Measurements from ENCODE around the gene SYK. TPM values are rescaled to one million over a fixed set of nuclear protein-coding genes. Genes with fewer than 3 reads are reported as not detected.

SYK gene
- total RNA-seq, 1 donor from 2014 or later = 0.36 TPM

GRCh38 chr9:90880066-90880465 is 78.4 kb downstream of the SYK start:
- peaks cover 2% of the 10 kb centered on the region for H3K27me3 Mint-ChIP-seq (ENCODE audit: unreplicated experiment)
- no peaks in the 10 kb centered on the region for H3K9me3 Mint-ChIP-seq (ENCODE audit: unreplicated experiment)
- no peak overlapping the region for H3K27ac Mint-ChIP-seq (ENCODE audit: unreplicated experiment)
- H3K4me1 Mint-ChIP-seq (ENCODE audit: unreplicated experiment) = no peaks in the 10 kb centered on the region
- no peak for DNase-seq (ENCODE audit: low spot score)
- no peak overlapping the region for H3K4me3 Mint-ChIP-seq (ENCODE audit: unreplicated experiment)
- no peak for TF ChIP-seq CTCF (IDR thresholded peaks at IDR 0.05; ENCODE audit: unreplicated experiment)
- no peaks in the 10 kb centered on the region for H3K36me3 Mint-ChIP-seq (ENCODE audit: low read depth, unreplicated experiment)

GRCh38 chr9:90880669-90881068 is 79.0 kb downstream of the SYK start:
- H3K9me3 Mint-ChIP-seq (ENCODE audit: unreplicated experiment) = no peaks in the 10 kb centered on the region
- no peaks in the 10 kb centered on the region for H3K4me1 Mint-ChIP-seq (ENCODE audit: unreplicated experiment)
- H3K27me3 Mint-ChIP-seq (ENCODE audit: unreplicated experiment) = peaks cover 2% of the 10 kb centered on the region
- no peak overlapping the region for H3K27ac Mint-ChIP-seq (ENCODE audit: unreplicated experiment)
- H3K36me3 Mint-ChIP-seq (ENCODE audit: low read depth, unreplicated experiment) = no peaks in the 10 kb centered on the region
- TF ChIP-seq CTCF (IDR thresholded peaks at IDR 0.05; ENCODE audit: unreplicated experiment) = no peak
- no peak overlapping the region for H3K4me3 Mint-ChIP-seq (ENCODE audit: unreplicated experiment)
- DNase-seq (ENCODE audit: low spot score) = no peak

GRCh38 chr9:90881648-90882047 is 80.0 kb downstream of the SYK start:
- Mint-ChIP-seq H3K27ac (ENCODE audit: unreplicated experiment) (no peak overlapping the region), H3K36me3 (ENCODE audit: low read depth, unreplicated experiment) (no peaks in the 10 kb centered on the region), H3K4me3 (ENCODE audit: unreplicated experiment) (no peak overlapping the region), H3K9me3 (ENCODE audit: unreplicated experiment) (no peaks in the 10 kb centered on the region), H3K4me1 (ENCODE audit: unreplicated experiment) (no peaks in the 10 kb centered on the region), H3K27me3 (ENCODE audit: unreplicated experiment) (peaks cover 2% of the 10 kb centered on the region)
- no peak for DNase-seq (ENCODE audit: low spot score)
- no peak for TF ChIP-seq CTCF (IDR thresholded peaks at IDR 0.05; ENCODE audit: unreplicated experiment)

- no peak for TF ChIP-seq CTCF (IDR thresholded peaks at IDR 0.05; ENCODE audit: unreplicated experiment)
- Mint-ChIP-seq H3K9me3 (ENCODE audit: unreplicated experiment) (no peaks in the 10 kb centered on the region), H3K4me3 (ENCODE audit: unreplicated experiment) (no peak overlapping the region), H3K36me3 (ENCODE audit: low read depth, unreplicated experiment) (no peaks in the 10 kb centered on the region), H3K27me3 (ENCODE audit: unreplicated experiment) (peaks cover 2% of the 10 kb centered on the region), H3K4me1 (ENCODE audit: unreplicated experiment) (no peaks in the 10 kb centered on the region), H3K27ac (ENCODE audit: unreplicated experiment) (no peak overlapping the region)
- DNase-seq (ENCODE audit: low spot score) = no peak
These were observed 81.5 kb downstream of the SYK start for GRCh38 chr9:90882991-90883600.

DNA sequence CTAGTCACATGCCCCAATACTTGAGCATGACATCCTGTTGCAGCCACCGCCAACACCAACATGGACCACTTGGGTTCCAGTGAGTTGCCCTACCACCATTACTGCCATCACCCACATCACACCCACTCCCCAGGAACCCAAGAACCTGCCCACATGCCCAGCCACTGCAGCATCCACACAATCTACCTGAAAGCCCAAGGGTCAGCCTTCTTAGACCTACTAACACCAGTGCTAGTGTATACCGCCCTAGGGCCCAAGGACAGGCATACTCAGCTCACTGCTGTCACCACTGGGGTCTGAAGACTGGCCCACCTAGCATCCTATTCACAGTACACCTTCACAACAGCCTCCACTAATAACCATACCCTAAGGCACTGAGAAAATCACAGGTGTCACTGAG is 82.0 kb downstream of the SYK start:
- no peak for DNase-seq (ENCODE audit: low spot score)
- H3K27ac Mint-ChIP-seq (ENCODE audit: unreplicated experiment) = no peak overlapping the region
- H3K27me3 Mint-ChIP-seq (ENCODE audit: unreplicated experiment) = peaks cover 2% of the 10 kb centered on the region
- no peaks in the 10 kb centered on the region for H3K9me3 Mint-ChIP-seq (ENCODE audit: unreplicated experiment)
- H3K36me3 Mint-ChIP-seq (ENCODE audit: low read depth, unreplicated experiment) = no peaks in the 10 kb centered on the region
- TF ChIP-seq CTCF (IDR thresholded peaks at IDR 0.05; ENCODE audit: unreplicated experiment) = no peak
- no peaks in the 10 kb centered on the region for H3K4me1 Mint-ChIP-seq (ENCODE audit: unreplicated experiment)
- H3K4me3 Mint-ChIP-seq (ENCODE audit: unreplicated experiment) = no peak overlapping the region

All from endothelial cell (in vitro differentiated cells).